PC-9 (cell line): ENCODE measurements around the gene MADD.

Experiments used
- EZH2 ChIP-seq: fragments of 200-600 bp; sonication (generic); IDR thresholded peaks from 2 replicates; pipeline ENCODE4 v1.8.0; 2017; ENCODE audit warnings: antibody characterized with exemption, low read depth
- TF ChIP-seq, protein P1 (sequence below): fragments of 200-600 bp; sonication (generic); conservative IDR thresholded peaks from 2 replicates; pipeline ENCODE4 v1.6.1; 2017; ENCODE audit warnings: mixed run types, antibody characterized with exemption, mild to moderate bottlenecking, moderate library complexity

- TF ChIP-seq, protein P1, sequence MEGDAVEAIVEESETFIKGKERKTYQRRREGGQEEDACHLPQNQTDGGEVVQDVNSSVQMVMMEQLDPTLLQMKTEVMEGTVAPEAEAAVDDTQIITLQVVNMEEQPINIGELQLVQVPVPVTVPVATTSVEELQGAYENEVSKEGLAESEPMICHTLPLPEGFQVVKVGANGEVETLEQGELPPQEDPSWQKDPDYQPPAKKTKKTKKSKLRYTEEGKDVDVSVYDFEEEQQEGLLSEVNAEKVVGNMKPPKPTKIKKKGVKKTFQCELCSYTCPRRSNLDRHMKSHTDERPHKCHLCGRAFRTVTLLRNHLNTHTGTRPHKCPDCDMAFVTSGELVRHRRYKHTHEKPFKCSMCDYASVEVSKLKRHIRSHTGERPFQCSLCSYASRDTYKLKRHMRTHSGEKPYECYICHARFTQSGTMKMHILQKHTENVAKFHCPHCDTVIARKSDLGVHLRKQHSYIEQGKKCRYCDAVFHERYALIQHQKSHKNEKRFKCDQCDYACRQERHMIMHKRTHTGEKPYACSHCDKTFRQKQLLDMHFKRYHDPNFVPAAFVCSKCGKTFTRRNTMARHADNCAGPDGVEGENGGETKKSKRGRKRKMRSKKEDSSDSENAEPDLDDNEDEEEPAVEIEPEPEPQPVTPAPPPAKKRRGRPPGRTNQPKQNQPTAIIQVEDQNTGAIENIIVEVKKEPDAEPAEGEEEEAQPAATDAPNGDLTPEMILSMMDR = no peak
- TF ChIP-seq EZH2 = no peak
Measured at GRCh38 chr11:47357985-47358730, 88.2 kb downstream of the MADD start.
